Gastrocnemius medialis (tissue), 4 donors: ENCODE measurements around the gene CXCL3.

ENCODE experiments used
- CTCF ChIP-seq, 5 experiments: fragments of 450-650 bp in 3 of 5; fragments of 200-600 bp in 2 of 5; sonication (generic) in 2 of 5; IDR thresholded peaks in 4 of 5; conservative IDR thresholded peaks in 1 of 5; 1 replicate in 4 of 5; 2 replicates in 1 of 5; pipeline ENCODE4 v1.5.1; 2016 to 2019; ENCODE audit warnings: antibody characterized with exemption in 5 of 5, mild to moderate bottlenecking in 3 of 5, moderate library complexity in 3 of 5
- POLR2A ChIP-seq, 2 donors: fragments of 450-650 bp; IDR thresholded peaks; one replicate each; pipeline ENCODE4 v1.6.1; 2017; ENCODE audit warnings: antibody characterized with exemption in 2 of 2, mild to moderate bottlenecking in 2 of 2, moderate library complexity in 2 of 2

- TF ChIP-seq CTCF (IDR thresholded peaks at IDR 0.05 in 4 of 5, conservative IDR thresholded peaks at IDR 0.05 in 1 of 5) = no peak
- no peak for TF ChIP-seq POLR2A (IDR thresholded peaks at IDR 0.05)
These were observed 4.8 kb downstream of the CXCL3 start for GRCh38 chr4:74033739-74034138.
